SK-N-SH (cell line): ENCODE measurements around the gene KCNK18. TPM values are rescaled to one million over a fixed set of nuclear protein-coding genes. Genes with fewer than 3 reads are reported as not detected.

Experiments
- CTCF ChIA-PET: fragments of 300-600, 350-600 bp; formaldehyde crosslinking; extraction: SDS; loops from one replicate; lab custom pipeline; 2021; lab: Yijun Ruan, JAX
- POLR2A ChIA-PET: fragments of 350-600 bp; sonication (Branson Sonifier 250); formaldehyde crosslinking; extraction: SDS; loops from one replicate; lab custom pipeline; 2020; ENCODE audit warnings: antibody characterized with exemption, inconsistent platforms; lab: Yijun Ruan, JAX
- DNase-seq: peaks from one replicate; pipeline ENCODE4 v3.0.0; 2012
- H2AFZ ChIP-seq: fragments of 200-600 bp; sonication (generic); 2 replicates; pipeline ENCODE4 v1.8.1; 2016; ENCODE audit warnings: antibody characterized with exemption, mild to moderate bottlenecking, low read depth
- H3F3A ChIP-seq: fragments of 200-600 bp; sonication (generic); replicated peaks from 2 replicates; pipeline ENCODE3; 2016; ENCODE audit warnings: antibody characterized with exemption, mild to moderate bottlenecking; ENCODE audit not compliant: insufficient read depth
- H3K27ac ChIP-seq, 2 experiments: fragments of 200-500 bp in 1 of 2; fragments of 200-600 bp in 1 of 2; sonication (Bioruptor generic) in 1 of 2; sonication (generic), shearing (Covaris generic) in 1 of 2; 2 replicates each; pipeline versions ENCODE4 v1.5.1 to v1.6.1; 2014 to 2016; ENCODE audit warnings: low read depth in 2 of 2, inconsistent platforms in 1 of 2, low read length in 1 of 2, mild to moderate bottlenecking in 1 of 2, mixed read lengths in 1 of 2
- H3K27me3 ChIP-seq: fragments of 200-600 bp; sonication (generic), shearing (Covaris generic); 2 replicates; pipeline ENCODE4 v1.6.1; 2016; ENCODE audit warnings: mixed run types; ENCODE audit not compliant: insufficient read depth
- H3K36me3 ChIP-seq, 2 experiments: fragments of 200-500 bp in 1 of 2; fragments of 200-600 bp in 1 of 2; sonication (Bioruptor generic) in 1 of 2; sonication (generic) in 1 of 2; replicated peaks in 1 of 2; 2 replicates each; pipeline versions ENCODE3 to v1.5.1; 2014 to 2016; ENCODE audit warnings: low read length in 1 of 2, mild to moderate bottlenecking in 1 of 2; ENCODE audit not compliant: insufficient read depth in 2 of 2, control insufficient read depth in 1 of 2
- H3K4me1 ChIP-seq, 2 experiments: fragments of 200-500 bp in 1 of 2; fragments of 200-600 bp in 1 of 2; sonication (Bioruptor generic) in 1 of 2; sonication (generic), shearing (Covaris generic) in 1 of 2; 2 replicates each; pipeline versions ENCODE4 v1.5.1 to v1.6.1; 2014 to 2016; ENCODE audit warnings: low read depth in 1 of 2, low read length in 1 of 2, mixed run types in 1 of 2; ENCODE audit not compliant: insufficient read depth in 2 of 2, control insufficient read depth in 1 of 2
- H3K4me2 ChIP-seq: fragments of 200-600 bp; sonication (generic), shearing (Covaris generic); 2 replicates; pipeline ENCODE4 v1.6.1; 2017; ENCODE audit warnings: mixed run types
- H3K4me3 ChIP-seq, 2 experiments: fragments of 200-500 bp in 1 of 2; fragments of 200-600 bp in 1 of 2; sonication (Bioruptor generic) in 1 of 2; sonication (generic), shearing (Covaris generic) in 1 of 2; 2 replicates each; pipeline versions ENCODE4 v1.5.1 to v1.8.1; 2014 to 2016; ENCODE audit warnings: low read depth in 2 of 2, inconsistent platforms in 1 of 2, low read length in 1 of 2, mild to moderate bottlenecking in 1 of 2, mixed read lengths in 1 of 2, moderate library complexity in 1 of 2
- H3K79me2 ChIP-seq: fragments of 200-600 bp; sonication (generic); 2 replicates; pipeline ENCODE4 v1.8.1; 2017; ENCODE audit warnings: mild to moderate bottlenecking; ENCODE audit not compliant: insufficient read depth
- H3K9ac ChIP-seq: fragments of 200-600 bp; sonication (generic); 2 replicates; pipeline ENCODE4 v1.6.1; 2017; ENCODE audit warnings: mixed run types
- H3K9me2 ChIP-seq: fragments of 200-600 bp; sonication (generic); 2 replicates; pipeline ENCODE4 v1.6.1; 2017; ENCODE audit warnings: mixed run types
- H3K9me3 ChIP-seq: fragments of 200-600 bp; sonication (generic); 2 replicates; pipeline ENCODE4 v1.6.1; 2017; ENCODE audit warnings: mixed run types, mild to moderate bottlenecking, moderate library complexity
- H4K20me1 ChIP-seq: fragments of 200-600 bp; sonication (generic); 2 replicates; pipeline ENCODE4 v1.6.1; 2017; ENCODE audit warnings: mild to moderate bottlenecking, mixed run types; ENCODE audit not compliant: insufficient read depth
- CHD2 ChIP-seq: fragments of 150-350 bp; IDR thresholded peaks from 2 replicates; pipeline ENCODE4 v1.6.1; 2018; ENCODE audit warnings: low read length; ENCODE audit not compliant: partially characterized antibody
- CTCF ChIP-seq: fragments of 200-600 bp; sonication (generic); IDR thresholded peaks from 2 replicates; pipeline ENCODE4 v1.6.1; 2017; ENCODE audit warnings: antibody characterized with exemption, mild to moderate bottlenecking, moderate library complexity
- ELF1 ChIP-seq: IDR thresholded peaks from 2 replicates; pipeline ENCODE4 v1.4.0; 2012
- FOSL2 ChIP-seq: IDR thresholded peaks from 2 replicates; pipeline ENCODE4 v1.4.0; 2012; ENCODE audit warnings: low read depth, mild to moderate bottlenecking, moderate library complexity, borderline replicate concordance
- MAX ChIP-seq: IDR thresholded peaks from 2 replicates; pipeline ENCODE4 v1.4.0; 2012; ENCODE audit warnings: low read depth
- RXRA ChIP-seq: IDR thresholded peaks from 2 replicates; pipeline ENCODE4 v1.4.0; 2012; ENCODE audit warnings: low read depth, mild to moderate bottlenecking, borderline replicate concordance
- ZBTB33 ChIP-seq: IDR thresholded peaks from 2 replicates; pipeline ENCODE4 v1.4.0; 2012; ENCODE audit warnings: low read depth, borderline replicate concordance
- WGBS: methylation state at CpG from one replicate; pipeline ENCODE4 v1.1.6; 2017; ENCODE audit warnings: low lambda C conversion rate; 5-methylcytosine and 5-hydroxymethylcytosine counted together
- polyA plus RNA-seq, 3 experiments: library from polyadenylated mRNA; depleted of rRNA; stranded (reverse); fragments of >200 nt; gene quantifications; 2 replicates each; pipeline ENCODE4 v1.2.3, GENCODE V29; 2012

Gene KCNK18
- polyA plus RNA-seq, 1 of the 3 experiments (the other 2 are of a cell fraction), result not detected

- Histone ChIP-seq H3K4me3 (no peak overlapping the region), H3F3A (no peaks in the 10 kb centered on the region), H4K20me1 (no peaks in the 10 kb centered on the region), H2AFZ (no peak overlapping the region), H3K9me3 (no peaks in the 10 kb centered on the region), H3K27ac (no peak overlapping the region), H3K79me2 (no peaks in the 10 kb centered on the region), H3K4me1 (peaks cover 0 to 10% of the 10 kb centered on the region in 2 experiments; a peak in 1 of 4 replicates), H3K9me2 (no peaks in the 10 kb centered on the region), H3K36me3 (no peaks in the 10 kb centered on the region), H3K9ac (no peak overlapping the region), H3K27me3 (no peaks in the 10 kb centered on the region), H3K4me2 (no peak overlapping the region)
- CTCF ChIA-PET, result interaction anchor here (2.8 to 14.2 kb wide), 4 partner anchors 11 to 111 kb away, joined by 25 to 534 read pairs (median 78); partner anchors contain the start of gene KCNK18
- WGBS, result 14% methylated on average over 1 of the region's 1 CpG
- POLR2A ChIA-PET, result no interaction called here
- TF ChIP-seq CTCF (no peak), ELF1 (no peak), ZBTB33 (no peak)
- no peak for DNase-seq
Observed at GRCh38 chr10:117214401-117214800, 17.1 kb downstream of the KCNK18 start.

- Histone ChIP-seq H3F3A (no peaks in the 10 kb centered on the region), H3K27ac (no peak overlapping the region), H4K20me1 (no peaks in the 10 kb centered on the region), H3K9me3 (no peaks in the 10 kb centered on the region), H2AFZ (no peak overlapping the region), H3K27me3 (no peaks in the 10 kb centered on the region), H3K4me3 (no peak overlapping the region), H3K9me2 (no peaks in the 10 kb centered on the region), H3K4me1 (peaks cover 0 to 10% of the 10 kb centered on the region in 2 experiments; a peak in 1 of 4 replicates), H3K9ac (no peak overlapping the region), H3K36me3 (no peaks in the 10 kb centered on the region), H3K79me2 (no peaks in the 10 kb centered on the region), H3K4me2 (no peak overlapping the region)
- DNase-seq, result no peak
- ChIA-PET POLR2A (no interaction called here), CTCF (interaction anchor here (2.1 to 14.2 kb wide), 9 partner anchors 12 to 275 kb away, joined by 5 to 534 read pairs (median 35); partner anchors contain the start of gene KCNK18)
- 64% methylated on average over 2 of the region's 2 CpGs for WGBS
- TF ChIP-seq CTCF, result no peak
- TF ChIP-seq MAX, result no peak
- TF ChIP-seq FOSL2, result no peak
- no peak for TF ChIP-seq RXRA
- no peak for TF ChIP-seq CHD2
Observed at GRCh38 chr10:117215079-117215478, 17.8 kb downstream of the KCNK18 start.
